ENCODE data around the gene SMYD3. TPM values are rescaled to one million over a fixed set of nuclear protein-coding genes. Genes with fewer than 3 reads are reported as not detected.
A peak's percentile ranks its signal among the peaks of the same experiment; 100 is the strongest.

Gene SMYD3
- total and polyA plus RNA-seq, 9 of the 15 experiments (the other 6 are each of a cell fraction or from before 2014, with no cell fraction given) = 128 to 440 (median 197) TPM

DNA sequence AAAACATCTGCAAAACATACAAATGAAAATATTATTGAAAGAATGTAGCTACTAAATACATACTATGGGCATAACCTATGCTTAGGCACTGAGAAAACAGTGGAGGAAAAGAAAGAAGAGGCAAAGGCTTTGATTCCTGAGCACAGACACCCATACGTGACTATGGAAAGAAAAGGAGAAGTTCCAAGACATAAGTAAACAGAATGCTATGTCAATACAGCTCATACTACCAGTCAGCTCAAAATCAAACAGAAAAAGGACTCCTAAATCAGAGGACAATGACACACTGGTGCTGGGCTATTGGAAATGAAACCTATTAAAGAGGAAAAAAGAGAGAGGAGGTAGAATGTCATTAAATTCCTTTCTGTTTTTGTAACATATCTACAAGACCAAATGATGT, 225.4 kb downstream of the SMYD3 start:
- no peaks in the 10 kb centered on the region for H3K79me2 ChIP-seq (ENCODE audit: control insufficient read depth, insufficient read depth, low read length)
- no peaks in the 10 kb centered on the region for H3K27me3 ChIP-seq (ENCODE audit: control insufficient read depth in 2 of 2, insufficient read depth in 2 of 2, low read length in 2 of 2)
- FAIRE-seq = no peak
- 40% methylated on average over 1 of the region's 1 CpG for WGBS (ENCODE audit: insufficient coverage, low coverage, missing lambda C conversion rate)
- ATAC-seq = no peak
- POLR2A ChIA-PET = no interaction called here
- BruUV-seq (replicated peaks) = no TSS peak
- no peak for DNase-seq (ENCODE audit: extremely low read depth in 1 of 4, low spot score in 3 of 4)
- no peak overlapping the region for H3K4me3 ChIP-seq
- no peak overlapping the region for H3K27ac ChIP-seq (ENCODE audit: extremely low read depth, low read depth, low read length)
- H3K9me3 ChIP-seq (replicated peaks; ENCODE audit: control insufficient read depth, insufficient read depth, low read depth, low read length) = no peaks in the 10 kb centered on the region
- H2AFZ ChIP-seq (ENCODE audit: low read depth, low read length) = no peak overlapping the region
- H3K36me3 ChIP-seq (ENCODE audit: control insufficient read depth, insufficient read depth, low read length) = no peaks in the 10 kb centered on the region
- no peaks in the 10 kb centered on the region for H4K20me1 ChIP-seq (replicated peaks; ENCODE audit: control insufficient read depth, insufficient read depth, low read length)
- in situ Hi-C loops (cut with MboI) (loop anchor here (25.0 kb wide), 1 partner anchor 269 kb away; no protein-coding TSS in a partner anchor), intact Hi-C loops (cut with micrococcal nuclease) (loop anchor here (2.0 to 10.0 kb wide), 3 partner anchors 211 to 1127 kb away; partner anchors contain the start of gene KIF26B)
- H3K4me2 ChIP-seq (ENCODE audit: insufficient read depth, low read length) = no peak overlapping the region
- H3K4me1 ChIP-seq (replicated peaks in 1 of 2; ENCODE audit: control insufficient read depth in 2 of 2, insufficient read depth in 2 of 2, low read length in 2 of 2) = no peaks in the 10 kb centered on the region; a peak in 3 of 5 replicates
- CTCF ChIA-PET (ENCODE audit: low intra/inter-chr PET ratio) = interaction anchor here (3.2 kb wide), 1 partner anchor 268 kb away, joined by 33 read pairs; no protein-coding TSS in a partner anchor
- H3K9ac ChIP-seq (ENCODE audit: insufficient read depth in 1 of 2, low read depth in 2 of 2, low read length in 2 of 2) = no peak overlapping the region
- H3K9me1 ChIP-seq (ENCODE audit: control insufficient read depth, insufficient read depth, low read length) = no peaks in the 10 kb centered on the region
- no peak for TF ChIP-seq ZNF3 (CRISPR knock-in tag; IDR thresholded peaks at IDR 0.05)
- TF ChIP-seq, protein P1, sequence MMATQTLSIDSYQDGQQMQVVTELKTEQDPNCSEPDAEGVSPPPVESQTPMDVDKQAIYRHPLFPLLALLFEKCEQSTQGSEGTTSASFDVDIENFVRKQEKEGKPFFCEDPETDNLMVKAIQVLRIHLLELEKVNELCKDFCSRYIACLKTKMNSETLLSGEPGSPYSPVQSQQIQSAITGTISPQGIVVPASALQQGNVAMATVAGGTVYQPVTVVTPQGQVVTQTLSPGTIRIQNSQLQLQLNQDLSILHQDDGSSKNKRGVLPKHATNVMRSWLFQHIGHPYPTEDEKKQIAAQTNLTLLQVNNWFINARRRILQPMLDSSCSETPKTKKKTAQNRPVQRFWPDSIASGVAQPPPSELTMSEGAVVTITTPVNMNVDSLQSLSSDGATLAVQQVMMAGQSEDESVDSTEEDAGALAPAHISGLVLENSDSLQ (IDR thresholded peaks at IDR 0.05) = peak; percentile 66; the same call in 1 of the 2 replicates
- TF ChIP-seq IRF2 (CRISPR knock-in tag; IDR thresholded peaks at IDR 0.05) = no peak
- no peak for TF ChIP-seq ZNF347 (CRISPR knock-in tag; IDR thresholded peaks at IDR 0.05; ENCODE audit: low read depth)
- peak in 1 of 2 experiments; percentile 95; a peak in 3 of 4 replicates for TF ChIP-seq FOXA3 (CRISPR knock-in tag; conservative IDR thresholded peaks at IDR 0.05 in 1 of 2, IDR thresholded peaks at IDR 0.05 in 1 of 2)
- TF ChIP-seq, protein P2, sequence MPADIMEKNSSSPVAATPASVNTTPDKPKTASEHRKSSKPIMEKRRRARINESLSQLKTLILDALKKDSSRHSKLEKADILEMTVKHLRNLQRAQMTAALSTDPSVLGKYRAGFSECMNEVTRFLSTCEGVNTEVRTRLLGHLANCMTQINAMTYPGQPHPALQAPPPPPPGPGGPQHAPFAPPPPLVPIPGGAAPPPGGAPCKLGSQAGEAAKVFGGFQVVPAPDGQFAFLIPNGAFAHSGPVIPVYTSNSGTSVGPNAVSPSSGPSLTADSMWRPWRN (IDR thresholded peaks at IDR 0.05; ENCODE audit: low read depth) = no peak; the same call in 1 of the 2 replicates
- no peak for TF ChIP-seq BACH1 (tag; IDR thresholded peaks at IDR 0.05)
- TF ChIP-seq PHTF2 (CRISPR knock-in tag; IDR thresholded peaks at IDR 0.05) = no peak
- TF ChIP-seq SMARCE1 (IDR thresholded peaks at IDR 0.05) = peak; percentile 26; the same call in 1 of the 2 replicates
- TF ChIP-seq ZNF140 (CRISPR knock-in tag; IDR thresholded peaks at IDR 0.05) = no peak
- TF ChIP-seq RFX5 (IDR thresholded peaks at IDR 0.05; ENCODE audit: low read depth, low read length) = no peak
- TF ChIP-seq PRDM10 (IDR thresholded peaks at IDR 0.05; ENCODE audit: partially characterized antibody) = no peak
- no peak for TF ChIP-seq ZNF133 (CRISPR knock-in tag; IDR thresholded peaks at IDR 0.05)
- peak; percentile 65 for TF ChIP-seq MEIS2 (IDR thresholded peaks at IDR 0.05; ENCODE audit: partially characterized antibody)
- no peak for TF ChIP-seq ZNF77 (CRISPR knock-in tag; IDR thresholded peaks at IDR 0.05)
- TF ChIP-seq SNRNP70 (optimal IDR thresholded peaks at IDR 0.05; ENCODE audit: low read depth, low read length) = no peak
- TF ChIP-seq FOXA1 (IDR thresholded peaks at IDR 0.05; ENCODE audit: borderline replicate concordance) = peak; percentile 46; the same call in 1 of the 2 replicates
- TF ChIP-seq PHF20 (IDR thresholded peaks at IDR 0.05; ENCODE audit: partially characterized antibody) = no peak
- TF ChIP-seq TCF15 (CRISPR knock-in tag; IDR thresholded peaks at IDR 0.05) = no peak

Data from K562 (cell line).